Activated CD4-positive, alpha-beta T cell treated with anti-CD3 and anti-CD28 coated beads, Interleukin-2, amount 10 ng/mL, durations not matched to agents 24 days and 14 days (primary cell): ENCODE data around the gene SLC24A5. TPM values are rescaled to one million over a fixed set of nuclear protein-coding genes. Genes with fewer than 3 reads are reported as not detected.

Experiments
- DNase-seq: peaks from one replicate; pipeline ENCODE4 v3.0.0; 2022
- H3K27ac Mint-ChIP-seq: one replicate; pipeline ENCODE4 v1.8.0; 2022; ENCODE audit warnings: mild to moderate bottlenecking, mixed read lengths
- H3K27me3 Mint-ChIP-seq: one replicate; pipeline ENCODE4 v1.8.0; 2022; ENCODE audit warnings: mixed read lengths
- H3K36me3 Mint-ChIP-seq: one replicate; pipeline ENCODE4 v1.8.0; 2022; ENCODE audit warnings: low read depth, mild to moderate bottlenecking, mixed read lengths
- H3K4me1 Mint-ChIP-seq: one replicate; pipeline ENCODE4 v1.8.0; 2021; ENCODE audit warnings: mixed read lengths
- H3K4me3 Mint-ChIP-seq: one replicate; pipeline ENCODE4 v1.8.0; 2022; ENCODE audit warnings: mild to moderate bottlenecking, moderate library complexity, mixed read lengths
- H3K9me3 Mint-ChIP-seq: one replicate; pipeline ENCODE4 v1.8.0; 2021; ENCODE audit warnings: mixed read lengths
- intact Hi-C: fragments of 100-400 bp; cut with micrococcal nuclease; formaldehyde crosslinking; loops from one replicate; pipeline ENCODE4 v1.15.1; 2023
- total RNA-seq: library from RNA; stranded (reverse); gene quantifications from 2 replicates; pipeline ENCODE4 v1.2.3, GENCODE V29; 2022

SLC24A5 gene
- total RNA-seq, 1 donor from 2014 or later, result not detected

- no peak for DNase-seq
- no peak overlapping the region for H3K4me3 Mint-ChIP-seq
- intact Hi-C loops, result no loop called here
- peaks cover 7% of the 10 kb centered on the region for H3K27me3 Mint-ChIP-seq
- no peaks in the 10 kb centered on the region for H3K9me3 Mint-ChIP-seq
- no peaks in the 10 kb centered on the region for H3K36me3 Mint-ChIP-seq
- H3K27ac Mint-ChIP-seq, result no peak overlapping the region
- no peaks in the 10 kb centered on the region for H3K4me1 Mint-ChIP-seq
Measured at GRCh38 chr15:48096813-48097212, 24.0 kb upstream of the SLC24A5 start.

GRCh38 chr15:48097264-48097663, 23.5 kb upstream of the SLC24A5 start:
- intact Hi-C loops, result no loop called here
- Mint-ChIP-seq H3K27ac (no peak overlapping the region), H3K27me3 (peaks cover 8% of the 10 kb centered on the region), H3K4me1 (no peaks in the 10 kb centered on the region), H3K9me3 (no peaks in the 10 kb centered on the region), H3K4me3 (no peak overlapping the region), H3K36me3 (no peaks in the 10 kb centered on the region)
- no peak for DNase-seq

DNA sequence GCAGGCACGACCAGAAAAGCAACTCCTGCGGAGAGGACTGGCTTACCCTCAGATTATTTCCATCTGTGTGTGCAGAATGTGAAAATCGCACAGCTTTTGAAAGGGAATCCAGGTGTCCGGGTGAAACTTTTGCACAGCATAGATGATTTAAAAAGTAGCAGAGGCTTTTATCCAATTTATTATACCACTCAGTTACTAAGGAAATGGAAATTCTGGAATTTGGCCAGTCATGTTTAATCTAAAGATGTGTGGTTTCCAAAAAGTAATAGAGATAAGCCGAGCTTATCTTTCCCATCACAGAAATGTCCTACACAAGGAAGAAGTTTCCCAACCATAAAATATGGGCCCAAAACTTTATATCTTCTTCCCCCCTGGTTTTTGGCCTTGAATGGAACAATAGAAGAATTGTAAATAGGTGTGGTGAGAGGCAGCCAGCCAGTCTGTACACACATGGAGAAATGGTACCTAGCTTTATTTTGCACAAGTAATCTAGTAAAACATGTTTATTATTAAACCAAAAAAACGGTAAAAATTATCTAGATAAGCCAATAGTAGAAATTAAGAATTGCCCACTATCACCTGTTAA, 19.3 kb upstream of the SLC24A5 start:
- intact Hi-C loops, result loop anchor here (10.0 kb wide), 1 partner anchor 183 kb away; no protein-coding TSS in a partner anchor
- DNase-seq, result no peak
- Mint-ChIP-seq H3K4me3 (no peak overlapping the region), H3K9me3 (no peaks in the 10 kb centered on the region), H3K27me3 (peaks cover 17% of the 10 kb centered on the region), H3K4me1 (no peaks in the 10 kb centered on the region), H3K27ac (no peak overlapping the region), H3K36me3 (no peaks in the 10 kb centered on the region)

DNA sequence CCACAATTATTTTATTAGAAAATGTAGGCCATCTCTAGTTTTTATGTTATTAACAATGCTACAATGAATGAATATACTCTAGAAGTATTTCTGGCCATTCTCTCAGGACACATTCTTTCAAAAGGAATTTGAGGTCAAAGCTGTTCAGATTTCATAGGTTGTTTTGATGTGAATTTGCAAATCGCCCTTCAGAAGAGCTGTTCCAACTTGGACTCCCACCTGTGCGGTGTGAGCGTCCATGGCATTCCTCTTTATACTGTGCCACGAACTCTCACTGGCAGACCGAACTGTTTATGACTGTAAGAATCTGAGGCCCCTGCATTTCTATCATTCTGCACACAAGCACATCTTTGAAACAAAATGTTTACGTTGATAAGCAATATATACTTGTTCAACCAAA, 18.6 kb upstream of the SLC24A5 start:
- peaks cover 21% of the 10 kb centered on the region for H3K27me3 Mint-ChIP-seq
- H3K36me3 Mint-ChIP-seq, result no peaks in the 10 kb centered on the region
- intact Hi-C loops, result loop anchor here (10.0 kb wide), 1 partner anchor 183 kb away; no protein-coding TSS in a partner anchor
- no peaks in the 10 kb centered on the region for H3K4me1 Mint-ChIP-seq
- H3K27ac Mint-ChIP-seq, result no peak overlapping the region
- no peak overlapping the region for H3K4me3 Mint-ChIP-seq
- no peaks in the 10 kb centered on the region for H3K9me3 Mint-ChIP-seq
- no peak for DNase-seq

DNA sequence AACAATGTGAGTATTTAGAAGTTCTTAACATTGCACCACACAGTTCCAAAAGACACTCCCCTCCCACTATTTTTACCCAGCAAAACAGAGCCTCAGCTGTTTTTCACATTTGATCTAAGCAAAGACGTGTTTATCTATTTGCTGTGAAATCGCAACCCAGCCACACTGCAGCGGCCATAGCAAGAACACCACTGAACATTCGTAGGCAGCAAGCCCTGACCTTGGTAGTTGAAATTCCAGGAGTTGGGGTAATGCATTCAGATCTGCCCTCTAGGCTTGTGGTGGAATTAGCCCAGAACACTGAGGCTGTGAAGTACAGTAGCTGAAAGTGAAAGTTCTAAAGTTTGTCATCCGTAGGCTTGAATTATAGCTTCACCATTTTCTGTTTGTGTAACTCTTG, 17.1 kb upstream of the SLC24A5 start:
- Mint-ChIP-seq H3K36me3 (no peaks in the 10 kb centered on the region), H3K9me3 (no peaks in the 10 kb centered on the region), H3K27me3 (peaks cover 23% of the 10 kb centered on the region), H3K4me3 (no peak overlapping the region), H3K4me1 (no peaks in the 10 kb centered on the region), H3K27ac (no peak overlapping the region)
- intact Hi-C loops, result loop anchor here (10.0 kb wide), 1 partner anchor 181 kb away; no protein-coding TSS in a partner anchor
- no peak for DNase-seq

DNA sequence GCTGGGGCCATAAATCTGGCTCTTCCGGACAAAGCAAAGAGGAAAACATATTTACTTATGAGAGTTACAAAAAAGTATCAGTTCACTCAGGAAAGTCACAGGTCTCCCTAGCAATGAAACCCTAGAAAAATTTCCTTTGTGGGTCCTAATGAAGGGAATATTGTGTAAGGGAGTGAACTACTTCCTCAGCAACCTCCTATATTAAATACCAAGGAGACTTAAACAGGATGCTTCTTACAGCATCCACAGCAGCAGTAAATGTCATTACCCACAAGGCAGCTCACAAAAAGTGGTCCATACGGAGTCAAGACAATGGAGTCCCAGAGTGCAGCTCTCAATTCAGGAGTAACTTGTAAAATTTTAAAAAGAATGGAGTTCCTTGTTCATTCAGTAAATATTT, 14.9 kb upstream of the SLC24A5 start:
- Mint-ChIP-seq H3K36me3 (no peaks in the 10 kb centered on the region), H3K27ac (no peak overlapping the region), H3K9me3 (no peaks in the 10 kb centered on the region), H3K27me3 (peaks cover 21% of the 10 kb centered on the region), H3K4me3 (no peak overlapping the region), H3K4me1 (no peaks in the 10 kb centered on the region)
- DNase-seq, result no peak
- intact Hi-C loops, result loop anchor here (10.0 kb wide), 1 partner anchor 179 kb away; no protein-coding TSS in a partner anchor

DNA sequence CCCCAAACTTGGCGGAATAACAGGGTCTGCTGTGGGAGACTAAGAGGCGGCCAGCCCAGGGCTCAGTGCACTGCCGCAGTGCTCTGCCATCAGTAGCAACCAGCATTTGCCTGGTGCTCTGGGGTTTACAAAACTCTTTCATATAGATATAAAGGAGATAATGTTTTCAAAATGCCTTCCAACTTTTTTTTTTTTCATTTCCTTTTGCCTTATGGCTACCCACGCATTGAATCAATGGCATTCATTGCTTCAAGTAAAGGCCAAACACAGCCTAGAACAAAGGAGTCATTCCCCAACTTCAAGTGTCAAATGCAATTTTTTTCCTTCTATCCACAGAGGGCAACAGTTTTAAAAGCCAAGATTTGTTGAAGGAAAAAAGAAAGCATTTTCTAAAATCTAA, 11.6 kb upstream of the SLC24A5 start:
- no peaks in the 10 kb centered on the region for H3K36me3 Mint-ChIP-seq
- H3K4me3 Mint-ChIP-seq, result no peak overlapping the region
- H3K9me3 Mint-ChIP-seq, result no peaks in the 10 kb centered on the region
- no peak overlapping the region for H3K27ac Mint-ChIP-seq
- H3K4me1 Mint-ChIP-seq, result no peaks in the 10 kb centered on the region
- DNase-seq, result no peak
- peaks cover 17% of the 10 kb centered on the region for H3K27me3 Mint-ChIP-seq
- intact Hi-C loops, result loop anchor here (10.0 kb wide), 1 partner anchor 176 kb away; no protein-coding TSS in a partner anchor

DNA sequence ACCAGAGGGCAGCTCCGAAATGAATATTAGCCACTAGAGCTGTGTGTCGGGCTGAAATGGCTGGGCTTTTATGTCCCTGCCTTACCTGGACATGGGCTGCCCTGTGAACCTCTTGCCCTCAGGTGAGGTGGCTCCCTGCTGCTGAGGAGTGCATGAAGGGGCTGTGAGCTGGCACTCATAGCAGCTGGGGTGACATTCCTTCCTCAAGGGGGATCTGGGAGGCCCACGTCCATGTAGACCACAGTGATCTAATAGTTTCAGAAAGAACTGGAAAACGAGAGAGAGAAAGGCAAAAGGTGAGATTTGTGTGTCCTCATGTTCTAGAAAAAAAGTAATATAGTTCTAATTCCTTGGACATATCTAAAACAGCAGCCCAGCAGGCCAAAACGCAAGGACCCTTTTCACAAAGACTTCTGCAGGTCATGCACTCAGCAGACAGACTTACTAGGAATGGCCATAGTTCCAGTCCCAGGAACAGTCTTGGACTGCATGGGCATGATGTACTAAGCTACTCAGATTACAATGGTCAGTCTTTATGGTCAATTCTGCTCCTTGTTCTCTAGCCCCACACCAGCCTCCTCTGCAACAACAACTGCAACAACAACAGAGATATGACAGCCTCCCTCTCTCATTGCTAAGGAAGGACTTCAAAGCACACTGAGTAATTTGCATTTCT, 10.8 kb upstream of the SLC24A5 start:
- H3K36me3 Mint-ChIP-seq, result no peaks in the 10 kb centered on the region
- H3K4me3 Mint-ChIP-seq, result no peak overlapping the region
- no peak for DNase-seq
- H3K27me3 Mint-ChIP-seq, result peaks cover 20% of the 10 kb centered on the region
- no peaks in the 10 kb centered on the region for H3K4me1 Mint-ChIP-seq
- H3K27ac Mint-ChIP-seq, result no peak overlapping the region
- intact Hi-C loops, result loop anchor here (10.0 kb wide), 1 partner anchor 175 kb away; no protein-coding TSS in a partner anchor
- H3K9me3 Mint-ChIP-seq, result no peaks in the 10 kb centered on the region

GRCh38 chr15:48112242-48112641, 8.5 kb upstream of the SLC24A5 start:
- Mint-ChIP-seq H3K27me3 (peaks cover 13% of the 10 kb centered on the region), H3K27ac (no peak overlapping the region), H3K4me3 (no peak overlapping the region), H3K4me1 (no peaks in the 10 kb centered on the region), H3K36me3 (no peaks in the 10 kb centered on the region), H3K9me3 (no peaks in the 10 kb centered on the region)
- no peak for DNase-seq
- intact Hi-C loops, result loop anchor here (2.0 kb wide), 1 partner anchor 139 kb away; no protein-coding TSS in a partner anchor

DNA sequence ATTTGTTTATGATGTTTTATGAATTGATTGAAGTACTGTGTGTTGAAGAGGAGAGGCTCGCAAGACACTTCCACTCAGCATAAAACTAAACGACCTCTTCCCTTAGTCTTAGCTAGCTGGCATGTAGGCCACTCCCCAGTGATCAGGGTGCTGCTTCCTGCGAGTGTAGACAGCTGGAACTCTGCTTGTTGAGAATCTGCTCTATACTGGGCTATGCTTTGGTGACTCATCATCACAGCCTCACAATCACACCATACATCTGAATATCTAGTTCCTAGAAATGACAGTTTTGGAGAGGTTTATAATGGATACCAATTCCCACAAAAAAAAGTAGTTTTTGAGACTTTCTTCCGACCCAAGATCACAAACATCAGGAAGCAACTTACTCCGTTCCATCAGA, 1.5 kb upstream of the SLC24A5 start:
- intact Hi-C loops, result no loop called here
- H3K9me3 Mint-ChIP-seq, result no peaks in the 10 kb centered on the region

DNA sequence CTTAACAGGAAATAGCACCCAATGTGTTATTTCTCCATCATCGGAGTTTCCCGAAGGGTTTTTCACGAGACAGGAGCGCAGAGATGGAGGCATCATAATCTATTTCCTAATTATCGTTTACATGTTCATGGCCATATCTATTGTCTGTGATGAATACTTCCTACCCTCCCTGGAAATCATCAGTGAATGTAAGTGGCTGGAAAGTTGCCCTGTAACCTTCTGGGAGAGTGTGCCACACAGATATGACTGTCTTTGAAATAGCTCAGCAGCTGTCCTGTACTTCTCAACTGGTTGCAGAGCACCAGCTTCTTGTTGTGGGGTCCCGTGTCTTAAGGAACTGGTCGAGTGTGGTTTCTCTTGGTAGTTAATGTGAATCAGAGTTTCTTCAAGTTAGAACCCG, 1.1 kb downstream of the SLC24A5 start:
- intact Hi-C loops, result no loop called here
- H3K4me3 Mint-ChIP-seq, result no peak overlapping the region
- DNase-seq, result no peak
- H3K9me3 Mint-ChIP-seq, result no peaks in the 10 kb centered on the region
- H3K27ac Mint-ChIP-seq, result no peak overlapping the region
- H3K27me3 Mint-ChIP-seq, result peaks cover 7% of the 10 kb centered on the region
- H3K4me1 Mint-ChIP-seq, result no peaks in the 10 kb centered on the region
- H3K36me3 Mint-ChIP-seq, result no peaks in the 10 kb centered on the region

More for the DNA sequence above, 1.5 kb upstream of the SLC24A5 start:
- no peaks in the 10 kb centered on the region for H3K4me1 Mint-ChIP-seq
- H3K4me3 Mint-ChIP-seq, result no peak overlapping the region
- peaks cover 6% of the 10 kb centered on the region for H3K27me3 Mint-ChIP-seq
- DNase-seq, result no peak
- H3K27ac Mint-ChIP-seq, result no peak overlapping the region
- no peaks in the 10 kb centered on the region for H3K36me3 Mint-ChIP-seq

- DNase-seq, result no peak
- peaks cover 14% of the 10 kb centered on the region for H3K27me3 Mint-ChIP-seq
- intact Hi-C loops, result no loop called here
- H3K36me3 Mint-ChIP-seq, result no peaks in the 10 kb centered on the region
- H3K4me1 Mint-ChIP-seq, result no peaks in the 10 kb centered on the region
- no peak overlapping the region for H3K27ac Mint-ChIP-seq
- no peak overlapping the region for H3K4me3 Mint-ChIP-seq
- H3K9me3 Mint-ChIP-seq, result no peaks in the 10 kb centered on the region
Measured at GRCh38 chr15:48126667-48127355, 6.0 kb downstream of the SLC24A5 start.

DNA sequence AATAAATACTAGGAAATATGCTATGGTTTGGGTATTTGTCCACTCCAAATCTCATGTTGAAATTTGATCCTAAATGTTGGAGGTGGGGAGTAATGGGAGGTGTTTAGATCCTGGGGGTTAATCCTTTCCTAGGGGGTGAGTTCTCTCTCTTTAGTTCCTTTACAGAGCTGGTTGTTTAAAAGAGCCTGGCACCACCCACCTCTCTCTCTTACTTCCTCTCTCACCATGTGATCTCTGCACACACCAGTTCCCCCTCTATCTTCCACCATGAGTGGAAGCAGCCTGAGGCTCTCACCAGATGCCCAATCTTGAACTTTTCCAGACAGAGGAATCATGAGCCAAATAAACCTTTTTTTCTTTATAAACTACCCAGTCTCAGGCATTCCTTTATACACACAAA, 10.5 kb downstream of the SLC24A5 start:
- H3K27ac Mint-ChIP-seq, result no peak overlapping the region

DNA sequence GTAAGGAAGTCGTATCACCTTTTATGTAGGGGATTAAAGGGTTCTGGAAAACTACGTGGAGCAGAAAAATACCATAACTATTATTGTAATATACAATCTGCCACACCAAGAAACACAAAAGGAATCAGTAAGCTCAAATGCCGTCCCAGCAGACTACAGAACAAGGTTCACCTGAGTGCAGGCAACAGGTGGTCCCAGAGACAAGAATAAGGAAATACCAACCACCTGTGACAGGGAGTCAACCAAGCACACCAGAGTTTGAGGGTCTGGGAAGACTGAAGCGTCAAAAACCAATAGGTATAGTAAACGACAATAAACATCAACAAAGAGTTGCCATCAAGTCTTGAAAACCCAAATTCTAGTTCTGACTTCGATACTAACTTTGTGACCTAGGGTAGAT, 12.1 kb downstream of the SLC24A5 start:
- intact Hi-C loops, result no loop called here
- Mint-ChIP-seq H3K9me3 (no peaks in the 10 kb centered on the region), H3K27me3 (peaks cover 6% of the 10 kb centered on the region), H3K36me3 (no peaks in the 10 kb centered on the region), H3K27ac (no peak overlapping the region), H3K4me3 (no peak overlapping the region), H3K4me1 (no peaks in the 10 kb centered on the region)
- no peak for DNase-seq

More for the DNA sequence above, 10.5 kb downstream of the SLC24A5 start:
- Mint-ChIP-seq H3K4me3 (no peak overlapping the region), H3K27me3 (peaks cover 8% of the 10 kb centered on the region), H3K4me1 (no peaks in the 10 kb centered on the region), H3K9me3 (no peaks in the 10 kb centered on the region), H3K36me3 (no peaks in the 10 kb centered on the region)
- no peak for DNase-seq
- intact Hi-C loops, result no loop called here
